Lung (tissue), 12 donors: ENCODE measurements around the gene ASPA. TPM values are rescaled to one million over a fixed set of nuclear protein-coding genes. Genes with fewer than 3 reads are reported as not detected.
"Not testable (repeated sequence)": the region's sequence is repeated elsewhere in the genome, so short reads cannot be mapped to it uniquely, and the experiment has no call there.

Experiments
- ATAC-seq: fragments of 200-7000 bp; cut with Tn5 transposase; one replicate; pipeline ENCODE4 v1.9.1; 2020; ENCODE audit warnings: moderate number of reproducible peaks; ENCODE audit not compliant: insufficient read depth, low FRiP score
- DNase-seq, 3 donors: peaks; one replicate each; pipeline ENCODE4 v3.0.0-alpha.2; 2013 to 2017
- H3K27ac ChIP-seq, 2 donors: one replicate each; pipeline ENCODE4 v1.5.1; 2013; ENCODE audit warnings: mild to moderate bottlenecking in 2 of 2, moderate library complexity in 2 of 2, control low read depth in 1 of 2, inconsistent platforms in 1 of 2, low read depth in 1 of 2, low read length in 1 of 2
- H3K27me3 ChIP-seq, 3 donors: one replicate each; pipeline ENCODE4 v1.5.1; 2013; ENCODE audit warnings: low read length in 2 of 3; ENCODE audit not compliant: control insufficient read depth in 3 of 3, insufficient read depth in 3 of 3
- H3K36me3 ChIP-seq, 4 donors: one replicate each; pipeline ENCODE4 v1.5.1; 2013; ENCODE audit warnings: low read length in 4 of 4, mild to moderate bottlenecking in 1 of 4, moderate library complexity in 1 of 4; ENCODE audit not compliant: control insufficient read depth in 4 of 4, insufficient read depth in 4 of 4
- H3K4me1 ChIP-seq, 5 donors: one replicate each; pipeline ENCODE4 v1.5.1; 2013; ENCODE audit warnings: low read length in 5 of 5, mild to moderate bottlenecking in 2 of 5, moderate library complexity in 1 of 5; ENCODE audit not compliant: control insufficient read depth in 5 of 5, insufficient read depth in 5 of 5
- H3K4me3 ChIP-seq: one replicate; pipeline ENCODE4 v1.5.1; 2013; ENCODE audit warnings: mild to moderate bottlenecking, control low read depth, moderate library complexity
- H3K9ac ChIP-seq, 2 donors: one replicate each; pipeline ENCODE4 v1.5.1; 2013; ENCODE audit warnings: low read length in 2 of 2, control low read depth in 1 of 2; ENCODE audit not compliant: insufficient read depth in 1 of 2
- H3K9me3 ChIP-seq, 4 donors: one replicate each; pipeline ENCODE4 v1.5.1; 2013; ENCODE audit warnings: low read length in 3 of 4, mild to moderate bottlenecking in 1 of 4, moderate library complexity in 1 of 4; ENCODE audit not compliant: control insufficient read depth in 4 of 4, insufficient read depth in 3 of 4
- CTCF ChIP-seq: IDR thresholded peaks from 2 replicates; pipeline ENCODE4 v1.5.1; 2012; ENCODE audit warnings: mild to moderate bottlenecking; ENCODE audit errors: control extremely low read depth, extremely low read depth
- WGBS, 2 donors: extraction: QIAGEN DNeasy Blood & Tissue Kit; methylation state at CpG; one replicate each; pipeline ENCODE4 v1.1.7; 2013; 5-methylcytosine and 5-hydroxymethylcytosine counted together
- polyA plus RNA-seq, 2 donors: library from polyadenylated mRNA; stranded (reverse); fragments of 200-250 nt; gene quantifications; one replicate each; pipeline ENCODE4 v1.2.1, GENCODE V29; 2013
- total RNA-seq, 2 donors: library from RNA; depleted of rRNA in 1 of 2; stranded (reverse); fragments of >200 nt in 1 of 2; gene quantifications; one replicate each; pipeline ENCODE4 v1.2.1, GENCODE V29; 2014 to 2021
- donor health status: control.
- donor health status: control.
- donor health status: Bipolar disorder and iron deficiency.
- donor health status: healthy.
- donor health status: DM: yes; HTN: yes; CAD: no.

Gene ASPA
- total and polyA plus RNA-seq, 4 donors, result 0.31 to 17.5 (median 1.8) TPM

GRCh38 chr17:3440451-3440850, 35.3 kb upstream of the ASPA start:
- Histone ChIP-seq H3K4me3 (no peak overlapping the region), H3K27me3 (no peaks in the 10 kb centered on the region), H3K36me3 (no peaks in the 10 kb centered on the region), H3K9me3 (no peaks in the 10 kb centered on the region), H3K4me1 (peaks cover 0 to 16% (median 0%) of the 10 kb centered on the region in 5 donors), H3K27ac (no peak overlapping the region), H3K9ac (no peak overlapping the region)
- WGBS, 2 donors, result 65 to 78% methylated on average over 2 of the region's 2 CpGs
- DNase-seq (peak in 2 of 3 donors; percentile 46 to 58), ATAC-seq (no peak)
- no peak for TF ChIP-seq CTCF

- no peaks in the 10 kb centered on the region for H3K9me3 ChIP-seq
- peak in 2 of 3 donors; percentile 14 to 23 for DNase-seq
Observed at GRCh38 chr17:3447625-3448024, 28.2 kb upstream of the ASPA start.

GRCh38 chr17:3448059-3448665, 27.6 kb upstream of the ASPA start:
- Histone ChIP-seq H3K27me3 (no peaks in the 10 kb centered on the region), H3K36me3 (no peaks in the 10 kb centered on the region), H3K4me1 (peaks cover 0 to 17% (median 0%) of the 10 kb centered on the region in 5 donors), H3K9ac (peak overlapping the region in 1 of 2 donors; percentile 57), H3K4me3 (no peak overlapping the region), H3K9me3 (no peaks in the 10 kb centered on the region), H3K27ac (no peak overlapping the region)
- ATAC-seq (no peak), DNase-seq (peak in 2 of 3 donors; percentile 76 to 80)
- no peak for TF ChIP-seq CTCF
- WGBS, 2 donors, result 39 to 54% methylated on average over 2 of the region's 2 CpGs

More at GRCh38 chr17:3447625-3448024, 28.2 kb upstream of the ASPA start:
- WGBS, 2 donors, result 32 to 47% methylated on average over 2 of the region's 2 CpGs
- TF ChIP-seq CTCF, result no peak
- Histone ChIP-seq H3K4me3 (no peak overlapping the region), H3K4me1 (peaks cover 0 to 17% (median 0%) of the 10 kb centered on the region in 5 donors), H3K27ac (no peak overlapping the region), H3K27me3 (no peaks in the 10 kb centered on the region), H3K36me3 (no peaks in the 10 kb centered on the region), H3K9ac (no peak overlapping the region)
- ATAC-seq, result no peak

- not testable (repeated sequence) for ATAC-seq, H3K4me1 ChIP-seq
Observed at GRCh38 chr17:3466355-3466754, 9.4 kb upstream of the ASPA start.

More at GRCh38 chr17:3466355-3466754, 9.4 kb upstream of the ASPA start:
- H3K9ac ChIP-seq, H3K9me3 ChIP-seq, H3K27me3 ChIP-seq, H3K27ac ChIP-seq, H3K36me3 ChIP-seq, H3K4me3 ChIP-seq, DNase-seq: not testable (repeated sequence)
- 75 to 76% methylated on average over 1 of the region's 1 CpG for WGBS, 2 donors
